Measurements from ENCODE around the gene BRMS1L.
"Not testable (repeated sequence)": the region's sequence is repeated elsewhere in the genome, so short reads cannot be mapped to it uniquely, and the experiment has no call there.

BRMS1L gene, protein sequence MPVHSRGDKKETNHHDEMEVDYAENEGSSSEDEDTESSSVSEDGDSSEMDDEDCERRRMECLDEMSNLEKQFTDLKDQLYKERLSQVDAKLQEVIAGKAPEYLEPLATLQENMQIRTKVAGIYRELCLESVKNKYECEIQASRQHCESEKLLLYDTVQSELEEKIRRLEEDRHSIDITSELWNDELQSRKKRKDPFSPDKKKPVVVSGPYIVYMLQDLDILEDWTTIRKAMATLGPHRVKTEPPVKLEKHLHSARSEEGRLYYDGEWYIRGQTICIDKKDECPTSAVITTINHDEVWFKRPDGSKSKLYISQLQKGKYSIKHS

DNA sequence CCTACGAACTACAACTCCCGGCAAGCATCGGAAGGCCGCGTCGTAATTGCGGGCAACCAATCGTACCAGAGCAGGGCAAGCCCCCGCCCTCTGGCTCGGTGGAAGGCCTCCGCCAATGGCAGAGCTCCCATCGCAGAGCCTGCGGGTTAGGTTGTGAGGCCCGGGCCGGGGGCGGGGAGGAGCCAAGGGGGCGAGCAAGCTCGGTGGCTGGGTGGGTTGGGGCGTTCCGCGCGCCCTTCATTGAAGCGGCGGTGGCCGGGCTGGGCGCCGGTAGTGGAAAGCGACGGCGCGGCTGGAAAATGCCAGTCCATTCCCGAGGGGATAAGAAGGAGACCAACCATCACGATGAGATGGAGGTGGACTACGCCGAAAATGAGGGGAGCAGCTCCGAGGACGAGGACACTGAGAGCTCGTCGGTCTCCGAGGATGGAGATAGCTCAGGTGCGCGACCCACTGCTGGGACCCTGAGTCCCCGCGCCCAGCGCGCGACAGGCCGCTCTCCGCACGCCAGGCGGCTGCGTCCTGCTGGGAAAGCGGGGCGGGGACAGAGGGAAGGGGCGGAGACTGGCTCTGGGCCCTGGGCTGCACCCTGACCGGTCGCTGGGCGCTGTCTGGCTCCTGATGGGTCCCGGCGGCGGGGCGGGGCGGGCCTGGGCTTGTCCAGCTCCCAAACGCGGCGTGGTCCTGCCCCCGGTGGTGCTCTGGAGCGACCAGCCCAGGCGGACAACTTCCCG lies at the start of gene BRMS1L:
TSS of gene BRMS1L (plus strand) at position 121 of the 734 bp plus-strand sequence. CDS start at position 300, 179 bp downstream.
- peak; percentile 97 for DNase-seq

DNA sequence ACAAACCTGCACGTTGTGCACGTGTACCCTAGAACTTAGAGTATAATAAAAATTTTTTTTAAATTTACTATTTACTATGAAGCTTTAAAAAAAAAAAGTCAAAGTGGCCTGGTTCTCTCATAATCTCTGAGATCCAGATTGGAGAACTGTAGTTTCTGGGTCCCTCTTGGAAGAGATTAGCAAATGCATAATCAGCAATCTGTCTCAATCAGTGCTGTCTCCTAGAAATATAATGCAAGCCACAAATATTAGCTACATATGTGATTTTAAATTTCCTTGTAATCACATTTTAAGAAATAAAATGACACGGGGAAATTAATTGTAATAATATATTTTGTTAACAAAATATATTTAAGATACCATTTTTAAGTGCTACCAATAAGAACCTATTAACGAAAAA lies 49.3 kb upstream of the BRMS1L start:
- no peak for DNase-seq

DNA sequence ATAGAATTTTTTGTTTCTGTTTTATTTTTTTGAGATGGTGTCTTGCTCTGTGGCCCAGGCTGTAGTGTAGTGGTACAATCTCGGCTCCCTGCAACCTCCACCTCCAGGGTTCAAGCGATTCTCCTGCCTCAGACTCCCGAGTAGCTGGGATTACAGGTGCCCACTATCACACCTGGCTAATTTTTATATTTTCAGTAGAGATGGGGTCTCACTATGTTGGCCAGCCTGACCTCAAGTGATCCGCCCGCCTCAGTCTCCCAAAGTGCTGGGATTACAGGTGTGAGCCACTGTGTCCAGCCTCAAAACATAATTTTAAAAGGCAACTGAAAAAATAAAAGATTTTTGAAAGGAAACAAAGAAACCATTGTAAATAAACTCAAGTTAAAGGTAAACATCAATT lies 48.6 kb upstream of the BRMS1L start:
- not testable (repeated sequence) for DNase-seq

GRCh38 chr14:35779368-35779767 lies 46.8 kb upstream of the BRMS1L start:
- DNase-seq = no peak

DNA sequence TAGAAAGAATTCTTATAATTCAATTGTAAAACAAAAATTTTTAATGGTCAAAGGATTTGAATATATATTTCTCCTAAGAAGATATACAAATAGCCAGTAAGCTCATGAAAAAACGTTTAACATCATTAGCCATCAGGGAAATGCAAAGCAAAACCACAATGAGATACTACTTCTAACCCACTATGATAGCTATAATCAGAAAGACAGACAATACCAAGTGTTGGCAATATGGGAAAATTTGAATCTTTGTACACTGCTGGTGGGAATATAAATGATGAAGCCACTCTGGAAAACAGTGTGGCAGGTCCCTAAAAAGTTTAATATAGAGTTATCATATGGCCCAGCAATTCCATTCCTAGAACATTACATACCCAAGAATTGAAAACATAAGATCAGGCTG lies 42.4 kb upstream of the BRMS1L start:
- no peak for DNase-seq

DNA sequence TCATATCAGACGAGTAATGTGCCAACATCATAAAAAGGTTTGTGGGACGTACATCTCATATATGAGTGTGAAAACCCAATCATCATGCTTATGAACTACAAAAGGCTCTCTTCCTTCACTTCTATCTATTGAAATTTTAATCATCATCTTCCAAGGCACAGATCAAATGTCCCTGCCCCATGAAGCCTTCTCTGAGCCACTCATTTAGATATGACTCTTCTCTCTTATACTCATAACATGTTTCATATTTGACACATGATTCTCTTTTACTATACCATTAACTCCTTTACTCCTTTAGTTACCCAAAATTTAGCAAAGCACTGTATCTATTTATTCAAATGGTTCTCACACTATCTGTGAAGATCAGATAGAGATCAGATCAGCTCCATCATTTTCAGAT lies 39.3 kb upstream of the BRMS1L start:
- DNase-seq = no peak

DNA sequence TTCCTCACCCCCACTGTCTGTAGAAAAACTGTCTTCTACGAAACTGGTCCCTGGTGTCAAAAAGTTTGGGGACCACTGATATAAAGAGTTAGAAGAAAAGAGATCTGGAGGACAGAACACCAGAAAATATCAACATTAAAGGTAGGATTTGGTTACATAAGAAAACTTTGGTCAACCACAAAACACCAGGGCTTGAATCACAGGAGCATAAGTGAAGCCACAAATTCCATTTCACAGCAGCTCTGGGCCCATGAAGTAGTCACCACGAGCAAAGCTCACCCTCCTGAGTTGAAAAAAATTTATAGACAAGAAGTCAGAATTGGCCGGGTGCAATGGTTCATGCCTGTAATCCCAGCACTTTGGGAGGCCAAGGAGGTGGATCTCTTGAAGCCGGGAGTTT lies 36.5 kb upstream of the BRMS1L start:
- no peak for DNase-seq

DNA sequence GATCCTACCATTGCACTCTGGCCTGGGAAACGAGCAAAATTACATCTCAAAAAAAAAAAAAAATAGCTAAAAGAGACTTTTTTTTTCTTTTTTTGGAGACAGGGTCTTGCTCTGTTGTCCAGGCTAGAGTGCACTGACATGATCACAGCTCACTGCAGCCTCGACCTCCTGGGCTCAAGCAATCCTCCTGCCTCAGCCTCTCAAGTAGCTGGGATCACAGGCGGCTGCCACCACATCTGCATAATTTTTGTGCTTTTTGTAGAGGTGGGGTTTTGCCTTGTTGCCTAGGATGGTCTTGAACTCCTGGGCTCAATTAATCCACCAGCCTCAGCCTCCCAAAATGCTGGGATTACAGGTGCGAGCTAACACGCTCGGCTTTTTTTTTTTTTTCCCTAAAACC lies 28.3 kb upstream of the BRMS1L start:
- DNase-seq = no peak

DNA sequence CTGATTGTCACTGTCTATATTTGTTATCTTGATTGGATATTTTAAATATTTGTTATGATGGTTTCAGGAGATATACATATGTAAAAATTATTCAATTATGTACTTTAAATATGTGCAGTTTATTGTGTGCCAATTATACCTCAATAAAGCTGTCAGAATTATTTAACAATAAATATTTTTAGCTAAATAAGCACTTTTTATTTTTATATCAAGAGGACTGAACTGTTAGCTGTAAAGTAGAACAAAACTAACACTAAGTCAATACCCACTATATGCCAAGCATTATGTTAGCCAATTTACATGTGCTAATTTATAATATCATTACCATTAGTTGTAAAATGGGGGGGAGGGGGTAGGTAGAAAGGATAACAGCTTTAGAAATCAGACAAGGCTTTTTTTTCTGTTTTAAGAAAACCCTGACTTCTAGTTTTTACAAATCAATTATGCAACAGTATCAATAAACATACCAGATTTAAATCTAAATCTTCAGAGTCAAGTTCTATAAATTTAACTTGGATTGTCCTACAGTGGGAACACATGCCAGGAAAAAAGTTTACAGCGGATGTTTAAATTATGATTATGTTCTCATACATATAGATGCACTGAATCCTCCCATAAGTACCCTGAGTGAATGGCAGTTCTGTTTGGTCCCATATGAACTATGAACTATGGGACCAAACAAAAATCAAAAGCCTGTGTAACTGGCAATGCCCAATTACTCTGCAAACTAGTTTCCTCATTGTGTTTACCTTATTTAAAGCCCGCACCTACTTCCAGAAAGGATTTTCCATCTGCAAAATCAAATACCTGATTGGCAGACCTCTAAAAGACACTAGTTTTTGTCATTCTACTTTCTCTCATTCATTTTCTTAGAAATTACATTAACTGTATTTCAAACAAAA lies 19.9 kb upstream of the BRMS1L start:
- no peak for DNase-seq

GRCh38 chr14:35807131-35807961 lies 18.8 kb upstream of the BRMS1L start:
- DNase-seq = no peak

DNA sequence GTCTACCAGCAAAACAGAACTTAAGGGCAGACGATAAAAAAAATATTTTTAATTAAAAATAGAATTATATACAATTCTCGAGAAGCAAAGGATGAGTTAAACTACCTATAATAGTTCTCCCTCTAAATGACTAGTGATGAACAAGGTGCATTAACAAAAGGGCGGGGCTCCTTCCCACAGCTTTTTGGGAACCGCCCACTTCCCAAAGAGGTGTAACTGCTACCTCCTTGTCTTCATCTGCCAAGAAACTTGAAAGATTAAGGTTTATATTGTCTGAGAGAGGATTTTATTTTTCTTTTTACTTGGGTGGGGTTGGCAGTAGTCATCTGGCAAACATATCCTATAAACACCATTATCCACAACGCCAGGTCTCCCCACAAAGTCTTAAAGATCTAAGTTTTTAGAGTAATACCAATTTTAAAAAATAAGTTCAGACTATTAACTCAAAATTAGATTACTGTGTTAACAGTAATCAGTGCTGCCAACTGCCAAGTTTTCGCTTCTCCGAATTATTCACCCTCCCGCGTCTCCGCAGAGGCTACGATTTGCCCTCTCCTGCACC lies 18.0 kb upstream of the BRMS1L start:
- DNase-seq = peak; percentile 28

DNA sequence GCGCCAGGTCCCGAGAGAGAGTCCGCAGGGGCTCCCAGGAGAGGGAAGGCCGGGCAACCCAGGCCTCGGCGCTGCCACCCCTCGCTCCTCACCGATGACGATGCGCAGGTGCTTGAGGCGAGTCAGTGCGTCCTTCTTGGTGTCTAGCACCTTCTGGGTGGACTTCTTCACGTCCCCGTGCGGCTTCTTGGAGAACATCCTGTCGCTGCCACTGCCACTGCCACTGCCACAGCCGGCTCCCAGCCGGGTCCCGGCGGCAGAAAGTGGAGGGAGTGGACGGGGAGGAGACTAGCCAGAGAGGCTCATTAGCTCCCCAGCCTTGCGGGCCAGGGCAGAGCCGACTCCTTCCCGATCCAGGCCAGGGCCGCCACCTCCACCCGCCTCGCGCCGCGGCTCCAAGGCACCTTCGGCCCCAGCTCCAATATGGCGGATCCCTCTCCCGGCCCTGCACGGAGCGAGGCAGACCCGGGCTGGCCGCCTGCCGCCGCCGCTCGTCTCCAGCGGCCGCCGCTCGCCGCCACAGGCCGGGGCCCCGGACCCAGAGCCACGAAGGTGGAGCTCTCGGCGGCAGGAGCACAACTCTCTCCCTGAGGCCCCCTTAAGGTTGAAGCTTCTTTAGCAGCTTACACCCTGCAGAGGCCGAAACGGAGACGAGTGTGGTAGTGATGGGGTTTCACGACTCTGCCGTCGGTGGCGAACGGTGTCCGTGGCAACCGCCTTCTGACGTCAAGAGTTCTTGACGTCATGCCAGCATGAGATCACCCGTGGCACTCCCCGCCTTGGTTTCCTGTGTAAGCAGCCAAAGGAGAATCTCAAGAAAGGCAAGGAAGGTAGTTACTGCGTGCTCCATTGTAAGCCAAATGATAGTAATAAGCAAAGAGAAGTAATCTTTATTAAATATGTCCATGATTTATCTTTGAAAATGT lies 17.2 kb upstream of the BRMS1L start, which contains the start of gene RALGAPA1:
TSS of gene RALGAPA1 (minus strand) at position 658 of the 926 bp plus-strand sequence. CDS start at position 198, 460 bp downstream.
- DNase-seq = peak; percentile 95

DNA sequence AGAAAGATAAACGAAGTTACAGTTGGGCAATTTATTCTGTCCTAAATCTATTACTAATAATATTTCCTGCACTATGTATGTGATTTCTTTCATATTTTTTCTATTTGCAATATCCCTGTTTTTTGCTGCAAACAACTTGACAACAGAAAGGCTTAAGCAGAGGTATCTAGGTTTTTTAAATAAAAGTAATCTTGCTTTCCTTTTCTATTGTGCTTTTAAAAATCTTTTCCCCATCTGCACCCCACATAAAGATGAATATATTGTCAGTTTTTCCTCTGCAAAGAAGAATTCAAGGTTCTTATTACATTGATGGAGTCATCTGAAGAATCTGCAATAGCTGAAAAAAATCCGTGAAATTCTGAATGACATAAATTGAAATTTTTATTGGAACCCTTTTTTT lies 16.5 kb upstream of the BRMS1L start:
- DNase-seq = no peak

- no peak for DNase-seq
Measured at GRCh38 chr14:35810963-35811362, 15.2 kb upstream of the BRMS1L start.

GRCh38 chr14:35814371-35815005 lies 11.7 kb upstream of the BRMS1L start:
- DNase-seq = peak; percentile 73

GRCh38 chr14:35818346-35819115 lies 7.6 kb upstream of the BRMS1L start:
- peak; percentile 68 for DNase-seq

- DNase-seq = no peak
Measured at GRCh38 chr14:35819591-35820540, 6.3 kb upstream of the BRMS1L start.
